ENCODE data around the gene ARVCF. TPM values are rescaled to one million over a fixed set of nuclear protein-coding genes. Genes with fewer than 3 reads are reported as not detected.

ARVCF gene
- total RNA-seq, 1 donor from 2014 or later = 25.4 TPM

- no peaks in the 10 kb centered on the region for H3K9me3 ChIP-seq (replicated peaks)
- no peaks in the 10 kb centered on the region for H3K36me3 ChIP-seq
- H3K27ac ChIP-seq (replicated peaks) = no peak overlapping the region
- intact Hi-C loops (cut with micrococcal nuclease) = no loop called here
- peaks cover 71% of the 10 kb centered on the region for H3K4me1 ChIP-seq
- H3K27me3 ChIP-seq (ENCODE audit: low read depth) = no peaks in the 10 kb centered on the region
- DNase-seq = no peak
- no peak for TF ChIP-seq CTCF (IDR thresholded peaks at IDR 0.05; ENCODE audit: borderline replicate concordance)
- H3K4me3 ChIP-seq = no peak overlapping the region
Observed at GRCh38 chr22:19990188-19990587, 26.4 kb downstream of the ARVCF start.

GRCh38 chr22:19989725-19990067, 26.9 kb downstream of the ARVCF start:
- peak overlapping the region; percentile 94 for H3K27ac ChIP-seq (replicated peaks)
- no peak for DNase-seq
- intact Hi-C loops (cut with micrococcal nuclease) = no loop called here

DNA sequence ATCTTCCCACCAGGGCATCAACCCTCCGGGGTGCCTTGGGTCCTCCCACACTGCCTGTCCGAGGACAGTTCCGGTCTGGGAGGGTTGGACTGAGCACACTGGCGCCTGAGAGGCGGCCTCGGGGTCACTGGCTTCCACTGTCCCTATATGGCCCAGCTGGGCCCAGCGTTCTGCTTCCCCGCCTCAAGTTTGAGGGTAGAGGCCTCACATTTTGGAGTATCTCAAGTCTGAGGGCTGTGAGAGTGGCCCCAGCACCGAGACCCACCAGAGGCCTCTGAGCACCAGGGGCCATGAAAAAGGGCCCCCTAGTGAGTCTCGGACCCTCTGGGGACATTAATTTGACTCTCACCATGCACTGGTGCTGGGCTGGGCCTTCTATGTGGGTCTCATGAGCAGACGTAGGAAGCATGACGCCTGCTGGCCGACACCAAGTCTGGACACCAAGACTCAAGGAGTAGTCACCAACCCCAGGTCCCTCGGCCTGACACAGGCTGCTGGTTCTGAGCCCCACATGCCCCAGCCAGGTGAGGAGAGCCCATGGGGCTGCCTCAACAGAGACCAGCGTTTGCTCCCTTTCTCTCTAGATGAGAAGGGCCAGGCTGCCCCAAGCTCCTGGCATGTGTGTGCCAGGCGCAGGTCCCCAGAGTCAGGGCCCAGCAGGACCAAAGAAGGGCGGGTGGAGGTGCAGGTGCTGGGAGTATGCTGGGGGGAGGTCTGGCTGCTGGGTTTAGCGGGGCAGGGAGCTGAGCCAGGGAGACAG, 27.5 kb downstream of the ARVCF start:
- H3K4me1 ChIP-seq = peaks cover 80% of the 10 kb centered on the region
- intact Hi-C loops (cut with micrococcal nuclease) = no loop called here
- DNase-seq = no peak

More at GRCh38 chr22:19989725-19990067, 26.9 kb downstream of the ARVCF start:
- Histone ChIP-seq H3K4me1 (peaks cover 75% of the 10 kb centered on the region), H3K9me3 (replicated peaks) (no peaks in the 10 kb centered on the region), H3K27me3 (ENCODE audit: low read depth) (no peaks in the 10 kb centered on the region), H3K4me3 (no peak overlapping the region), H3K36me3 (no peaks in the 10 kb centered on the region)
- TF ChIP-seq CTCF (IDR thresholded peaks at IDR 0.05; ENCODE audit: borderline replicate concordance) = no peak

GRCh38 chr22:19988331-19988808, 28.3 kb downstream of the ARVCF start:
- no peak for TF ChIP-seq CTCF (IDR thresholded peaks at IDR 0.05; ENCODE audit: borderline replicate concordance)
- Histone ChIP-seq H3K4me1 (peaks cover 87% of the 10 kb centered on the region), H3K9me3 (replicated peaks) (no peaks in the 10 kb centered on the region), H3K4me3 (no peak overlapping the region), H3K27ac (replicated peaks) (peak overlapping the region; percentile 94), H3K36me3 (no peaks in the 10 kb centered on the region), H3K27me3 (ENCODE audit: low read depth) (no peaks in the 10 kb centered on the region)
- no peak for DNase-seq
- intact Hi-C loops (cut with micrococcal nuclease) = no loop called here

More for the DNA sequence above, 27.5 kb downstream of the ARVCF start:
- no peak for TF ChIP-seq CTCF (IDR thresholded peaks at IDR 0.05; ENCODE audit: borderline replicate concordance)
- Histone ChIP-seq H3K27me3 (ENCODE audit: low read depth) (no peaks in the 10 kb centered on the region), H3K36me3 (no peaks in the 10 kb centered on the region), H3K4me3 (no peak overlapping the region), H3K9me3 (replicated peaks) (no peaks in the 10 kb centered on the region), H3K27ac (replicated peaks) (peak overlapping the region; percentile 94)

GRCh38 chr22:19987394-19988306, 29.0 kb downstream of the ARVCF start:
- Histone ChIP-seq H3K27ac (replicated peaks) (peak overlapping the region; percentile 94), H3K4me3 (peak overlapping the region; percentile 94), H3K27me3 (ENCODE audit: low read depth) (no peaks in the 10 kb centered on the region), H3K4me1 (peaks cover 87% of the 10 kb centered on the region), H3K9me3 (replicated peaks) (no peaks in the 10 kb centered on the region), H3K36me3 (no peaks in the 10 kb centered on the region)
- TF ChIP-seq CTCF (IDR thresholded peaks at IDR 0.05; ENCODE audit: borderline replicate concordance) = no peak
- DNase-seq = no peak
- intact Hi-C loops (cut with micrococcal nuclease) = no loop called here
